Osteocyte (in vitro differentiated cells): ENCODE results near the gene IL11. TPM values are rescaled to one million over a fixed set of nuclear protein-coding genes. Genes with fewer than 3 reads are reported as not detected.
"Not testable (repeated sequence)": the region's sequence is repeated elsewhere in the genome, so short reads cannot be mapped to it uniquely, and the experiment has no call there.

Source experiments
- DNase-seq: peaks from one replicate; pipeline ENCODE4 v3.0.0; 2021; ENCODE audit warnings: mixed read lengths; ENCODE audit not compliant: unreplicated experiment; ENCODE audit errors: extremely low spot score
- H3K27ac Mint-ChIP-seq: one replicate; pipeline ENCODE4 v1.8.0; 2021; ENCODE audit warnings: mild to moderate bottlenecking, mixed read lengths; ENCODE audit not compliant: unreplicated experiment
- H3K27me3 Mint-ChIP-seq: one replicate; pipeline ENCODE4 v1.8.0; 2021; ENCODE audit warnings: mixed read lengths; ENCODE audit not compliant: unreplicated experiment
- H3K36me3 Mint-ChIP-seq: one replicate; pipeline ENCODE4 v1.8.0; 2021; ENCODE audit warnings: mixed read lengths; ENCODE audit not compliant: unreplicated experiment
- H3K4me1 Mint-ChIP-seq: one replicate; pipeline ENCODE4 v1.8.0; 2021; ENCODE audit warnings: mixed read lengths; ENCODE audit not compliant: unreplicated experiment
- H3K4me3 Mint-ChIP-seq: one replicate; pipeline ENCODE4 v1.8.0; 2021; ENCODE audit warnings: mild to moderate bottlenecking, moderate library complexity, mixed read lengths; ENCODE audit not compliant: unreplicated experiment
- H3K9me3 Mint-ChIP-seq: one replicate; pipeline ENCODE4 v1.8.0; 2021; ENCODE audit warnings: mixed read lengths; ENCODE audit not compliant: unreplicated experiment
- total RNA-seq: library from RNA; stranded (reverse); gene quantifications from 2 replicates; pipeline ENCODE4 v1.2.1, GENCODE V29; 2021
- TF ChIP-seq, protein P1 (sequence below): fragments of 200-600 bp; sonication (generic); IDR thresholded peaks from 2 replicates; pipeline ENCODE4 v1.5.0; 2021; ENCODE audit warnings: antibody characterized with exemption, mild to moderate bottlenecking, moderate library complexity

Gene IL11
- total RNA-seq, 1 donor from 2014 or later, result 1.0 TPM

DNA sequence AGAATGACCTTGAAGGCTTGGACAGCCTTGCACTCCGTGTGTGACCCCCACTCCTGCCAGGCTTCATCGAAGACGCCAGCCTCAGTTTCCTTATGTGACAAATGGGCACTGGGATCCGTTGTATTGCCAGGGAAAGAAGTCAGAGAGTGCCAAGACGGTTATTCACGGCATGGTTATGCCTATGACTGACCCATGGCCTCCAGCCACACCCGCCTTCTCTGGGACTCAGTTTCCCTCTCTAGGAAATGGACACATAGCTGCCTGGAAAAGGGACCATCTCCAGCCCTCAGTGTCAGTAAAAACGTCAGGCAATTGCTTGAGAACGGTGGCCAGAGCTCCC is 38.2 kb upstream of the IL11 start:
- Mint-ChIP-seq H3K36me3 (peaks cover 14% of the 10 kb centered on the region), H3K9me3 (no peaks in the 10 kb centered on the region), H3K4me3 (peak overlapping the region; percentile 86), H3K27ac (peak overlapping the region; percentile 98), H3K27me3 (peaks cover 4% of the 10 kb centered on the region), H3K4me1 (peaks cover 20% of the 10 kb centered on the region)
- DNase-seq, result no peak
- TF ChIP-seq, protein P1, sequence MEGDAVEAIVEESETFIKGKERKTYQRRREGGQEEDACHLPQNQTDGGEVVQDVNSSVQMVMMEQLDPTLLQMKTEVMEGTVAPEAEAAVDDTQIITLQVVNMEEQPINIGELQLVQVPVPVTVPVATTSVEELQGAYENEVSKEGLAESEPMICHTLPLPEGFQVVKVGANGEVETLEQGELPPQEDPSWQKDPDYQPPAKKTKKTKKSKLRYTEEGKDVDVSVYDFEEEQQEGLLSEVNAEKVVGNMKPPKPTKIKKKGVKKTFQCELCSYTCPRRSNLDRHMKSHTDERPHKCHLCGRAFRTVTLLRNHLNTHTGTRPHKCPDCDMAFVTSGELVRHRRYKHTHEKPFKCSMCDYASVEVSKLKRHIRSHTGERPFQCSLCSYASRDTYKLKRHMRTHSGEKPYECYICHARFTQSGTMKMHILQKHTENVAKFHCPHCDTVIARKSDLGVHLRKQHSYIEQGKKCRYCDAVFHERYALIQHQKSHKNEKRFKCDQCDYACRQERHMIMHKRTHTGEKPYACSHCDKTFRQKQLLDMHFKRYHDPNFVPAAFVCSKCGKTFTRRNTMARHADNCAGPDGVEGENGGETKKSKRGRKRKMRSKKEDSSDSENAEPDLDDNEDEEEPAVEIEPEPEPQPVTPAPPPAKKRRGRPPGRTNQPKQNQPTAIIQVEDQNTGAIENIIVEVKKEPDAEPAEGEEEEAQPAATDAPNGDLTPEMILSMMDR, result no peak

DNA sequence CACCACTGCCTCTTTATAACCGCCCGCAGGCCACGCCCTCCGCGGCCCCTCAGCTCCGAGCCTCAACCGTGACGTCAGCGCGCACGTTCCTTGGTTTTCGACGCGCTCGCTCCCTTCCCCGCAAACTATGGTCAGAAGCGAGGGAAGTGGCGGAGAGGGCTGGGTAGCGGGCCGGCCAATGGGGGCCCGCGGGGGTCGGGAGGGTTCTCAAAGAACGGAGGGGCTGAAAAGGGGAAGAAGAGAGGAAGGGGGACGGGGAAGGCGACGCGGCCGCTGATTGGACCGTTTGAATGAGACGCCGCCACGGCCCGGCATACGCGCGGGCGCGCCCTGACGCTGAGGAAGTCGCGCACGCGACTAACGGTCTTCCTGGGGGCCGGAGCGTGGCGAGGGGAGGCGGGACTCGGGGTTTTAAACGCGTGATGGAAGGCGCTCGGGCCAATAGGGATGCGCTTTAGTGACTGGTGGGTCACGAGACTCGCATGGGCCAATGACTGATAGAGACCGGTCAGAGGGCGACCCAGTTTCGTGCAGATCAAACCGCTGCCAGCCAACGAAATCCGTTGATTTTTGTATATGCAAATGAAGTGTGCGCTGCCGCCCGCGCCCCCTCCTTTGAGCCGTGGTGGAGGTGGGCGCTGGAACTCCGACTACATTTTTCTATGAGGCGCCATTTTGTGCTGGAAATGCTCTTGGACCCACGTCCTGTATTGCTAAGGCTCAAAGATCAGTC is 37.7 kb upstream of the IL11 start:
- peak overlapping the region; percentile 86 for H3K4me3 Mint-ChIP-seq
- peaks cover 4% of the 10 kb centered on the region for H3K27me3 Mint-ChIP-seq
- H3K36me3 Mint-ChIP-seq, result peaks cover 17% of the 10 kb centered on the region
- no peaks in the 10 kb centered on the region for H3K9me3 Mint-ChIP-seq
- H3K4me1 Mint-ChIP-seq, result peaks cover 23% of the 10 kb centered on the region
- TF ChIP-seq, protein P1, result no peak
- peak overlapping the region; percentile 98 for H3K27ac Mint-ChIP-seq
- DNase-seq, result peak; percentile 99

DNA sequence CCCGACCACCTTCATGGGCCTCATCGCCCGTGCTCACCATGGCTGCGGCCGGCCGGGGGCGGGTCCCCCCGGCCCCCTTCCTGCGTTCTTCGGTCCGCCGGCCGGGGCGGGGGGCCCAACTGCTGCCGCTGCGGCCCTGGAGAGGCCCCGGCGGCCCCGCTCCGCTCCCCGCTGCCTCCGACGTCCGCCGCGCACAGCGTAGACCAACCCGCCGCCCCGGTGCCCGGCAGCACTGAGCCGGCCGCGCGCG is 37.2 kb upstream of the IL11 start, which contains the start of gene UBE2S:
TSS of gene UBE2S (minus strand) at position 239 of the 250 bp plus-strand sequence. CDS start at position 40, 199 bp downstream.
- H3K36me3 Mint-ChIP-seq, result peaks cover 21% of the 10 kb centered on the region
- not testable (repeated sequence) for H3K27me3 Mint-ChIP-seq, DNase-seq, H3K9me3 Mint-ChIP-seq
- peak within 1 kb of the TSS; percentile 98 for H3K27ac Mint-ChIP-seq
- peak within 1 kb of the TSS; percentile 86 for H3K4me3 Mint-ChIP-seq
- H3K4me1 Mint-ChIP-seq, result peaks cover 23% of the 10 kb centered on the region

DNA sequence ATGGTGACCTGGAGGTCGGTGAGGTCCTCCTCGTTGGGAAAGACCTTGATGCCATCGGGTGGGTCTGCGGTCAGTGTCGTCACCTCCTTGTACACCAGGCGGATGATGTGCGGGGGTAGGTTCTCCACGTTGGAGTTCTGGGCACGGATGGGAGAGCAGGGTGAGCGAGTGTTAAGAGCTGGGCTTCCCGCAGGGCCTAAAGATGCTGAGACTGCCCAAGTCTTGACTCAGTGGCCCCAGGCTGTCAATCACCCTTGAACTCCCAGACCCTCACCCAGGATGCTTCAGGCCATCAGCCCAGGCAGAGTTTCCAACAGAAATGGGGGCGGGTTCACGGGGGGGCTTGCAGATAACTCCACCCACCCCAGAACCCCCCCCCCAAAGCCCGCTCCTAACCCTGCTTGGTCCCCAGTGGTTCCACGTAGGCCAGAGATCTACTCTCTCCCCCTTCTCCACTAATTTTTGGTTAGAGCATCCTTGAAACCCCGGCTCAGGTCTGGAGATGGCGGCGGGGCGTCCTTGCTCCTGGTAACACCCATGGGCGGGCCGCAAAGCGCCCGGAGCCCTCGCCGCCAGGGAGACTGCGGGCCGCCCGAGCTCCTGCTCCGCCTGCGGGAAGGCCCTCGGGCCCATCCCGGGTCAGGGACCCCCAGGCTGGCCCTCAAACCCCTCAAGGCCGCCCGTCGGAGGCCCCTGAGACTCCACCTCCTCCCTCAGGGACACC is 36.7 kb upstream of the IL11 start:
- H3K27me3 Mint-ChIP-seq, result peaks cover 4% of the 10 kb centered on the region
- TF ChIP-seq, protein P1, result no peak
- H3K27ac Mint-ChIP-seq, result peak overlapping the region; percentile 56
- DNase-seq, result no peak
- H3K4me1 Mint-ChIP-seq, result peaks cover 23% of the 10 kb centered on the region
- H3K36me3 Mint-ChIP-seq, result peaks cover 21% of the 10 kb centered on the region
- no peaks in the 10 kb centered on the region for H3K9me3 Mint-ChIP-seq
- H3K4me3 Mint-ChIP-seq, result peak overlapping the region; percentile 86

GRCh38 chr19:55406091-55406825 is 36.0 kb upstream of the IL11 start:
- Mint-ChIP-seq H3K4me1 (peaks cover 23% of the 10 kb centered on the region), H3K27ac (peak overlapping the region; percentile 56), H3K27me3 (peaks cover under 1% of the 10 kb centered on the region), H3K4me3 (peak overlapping the region; percentile 86), H3K36me3 (peaks cover 24% of the 10 kb centered on the region), H3K9me3 (no peaks in the 10 kb centered on the region)
- DNase-seq, result no peak
- TF ChIP-seq, protein P1, result no peak
